ENCODE measurements around the gene MARCHF6.

DNA sequence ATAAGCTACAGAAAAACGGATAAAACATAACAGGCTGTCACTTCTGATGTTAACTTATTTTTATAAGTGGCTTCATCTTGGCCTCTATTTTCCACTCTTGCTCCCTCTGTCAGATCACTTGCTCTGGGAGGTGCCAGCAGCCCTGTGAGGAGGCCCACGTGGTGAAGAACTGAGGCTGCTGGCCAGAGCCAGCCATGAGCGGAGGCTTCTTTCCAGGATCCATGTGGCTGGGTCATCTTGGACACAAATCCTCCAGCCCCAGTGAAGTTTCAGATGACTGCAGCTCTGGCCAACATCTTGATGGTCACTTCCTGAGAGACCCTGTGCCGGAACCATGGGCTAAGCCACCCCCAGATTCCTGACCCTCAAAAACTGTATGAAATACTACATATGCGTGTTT, 38.3 kb upstream of the MARCHF6 start:
- TF ChIP-seq HDAC2 (IDR thresholded peaks at IDR 0.05): no peak
- TF ChIP-seq, protein P1, sequence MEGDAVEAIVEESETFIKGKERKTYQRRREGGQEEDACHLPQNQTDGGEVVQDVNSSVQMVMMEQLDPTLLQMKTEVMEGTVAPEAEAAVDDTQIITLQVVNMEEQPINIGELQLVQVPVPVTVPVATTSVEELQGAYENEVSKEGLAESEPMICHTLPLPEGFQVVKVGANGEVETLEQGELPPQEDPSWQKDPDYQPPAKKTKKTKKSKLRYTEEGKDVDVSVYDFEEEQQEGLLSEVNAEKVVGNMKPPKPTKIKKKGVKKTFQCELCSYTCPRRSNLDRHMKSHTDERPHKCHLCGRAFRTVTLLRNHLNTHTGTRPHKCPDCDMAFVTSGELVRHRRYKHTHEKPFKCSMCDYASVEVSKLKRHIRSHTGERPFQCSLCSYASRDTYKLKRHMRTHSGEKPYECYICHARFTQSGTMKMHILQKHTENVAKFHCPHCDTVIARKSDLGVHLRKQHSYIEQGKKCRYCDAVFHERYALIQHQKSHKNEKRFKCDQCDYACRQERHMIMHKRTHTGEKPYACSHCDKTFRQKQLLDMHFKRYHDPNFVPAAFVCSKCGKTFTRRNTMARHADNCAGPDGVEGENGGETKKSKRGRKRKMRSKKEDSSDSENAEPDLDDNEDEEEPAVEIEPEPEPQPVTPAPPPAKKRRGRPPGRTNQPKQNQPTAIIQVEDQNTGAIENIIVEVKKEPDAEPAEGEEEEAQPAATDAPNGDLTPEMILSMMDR (IDR thresholded peaks at IDR 0.05 in 2 of 3, conservative IDR thresholded peaks at IDR 0.05 in 1 of 3; ENCODE audit: insufficient read depth in 2 of 3, low read depth in 1 of 3, low read length in 3 of 3): no peak
- TF ChIP-seq CREB1 (IDR thresholded peaks at IDR 0.05): no peak
- no peak for TF ChIP-seq CREB1 (CRISPR knock-in tag; IDR thresholded peaks at IDR 0.05)
- no peak for TF ChIP-seq NBN (IDR thresholded peaks at IDR 0.05; ENCODE audit: low read depth)
- no peak for TF ChIP-seq BMI1 (IDR thresholded peaks at IDR 0.05; ENCODE audit: low read length)
